ENCODE measurements around the gene MAML3.

DNA sequence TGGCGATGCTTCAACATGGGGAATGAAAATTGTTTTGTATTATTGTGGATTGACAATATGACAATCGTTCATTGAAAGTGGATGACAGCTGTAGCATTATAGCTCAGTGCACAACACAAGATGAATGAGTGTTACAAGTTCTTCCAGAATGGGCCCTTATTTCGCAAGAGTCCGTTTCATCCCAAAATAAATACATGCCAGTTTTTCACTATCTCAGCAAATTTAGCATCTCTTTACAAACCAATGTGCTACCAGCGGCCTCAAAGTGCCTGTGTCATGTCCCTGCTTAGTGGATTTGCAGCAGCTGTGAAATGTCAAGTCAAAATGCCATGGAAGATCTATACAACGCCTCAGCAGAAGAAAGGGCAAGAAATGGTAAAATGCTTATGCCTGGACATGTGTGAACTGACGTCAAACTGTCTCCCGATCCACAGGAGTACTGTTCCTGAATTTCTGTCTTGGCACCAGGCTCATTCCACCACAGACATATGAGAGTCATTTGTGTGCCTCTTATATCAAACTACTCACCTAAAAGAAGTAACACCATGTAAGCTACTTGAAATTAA is 109.6 kb downstream of the MAML3 start:
- TF ChIP-seq SIN3A (IDR thresholded peaks at IDR 0.05; ENCODE audit: borderline replicate concordance, insufficient read depth, low read length) (no peak), POLR2AphosphoS5 (IDR thresholded peaks at IDR 0.05; ENCODE audit: low read depth, low read length) (no peak), TAF1 (IDR thresholded peaks at IDR 0.05; ENCODE audit: borderline replicate concordance, insufficient read depth, low read length) (no peak)
